Lower leg skin (tissue), 3 donors: ENCODE results near the gene EDC3.
"Not testable (repeated sequence)": the region's sequence is repeated elsewhere in the genome, so short reads cannot be mapped to it uniquely, and the experiment has no call there.

ENCODE experiments used
- CTCF ChIP-seq, 3 donors: fragments of 450-650 bp; IDR thresholded peaks; one replicate each; pipeline ENCODE4 v1.5.1; 2016; ENCODE audit warnings: antibody characterized with exemption in 3 of 3, mild to moderate bottlenecking in 3 of 3, moderate library complexity in 2 of 3
- POLR2A ChIP-seq, 2 donors: fragments of 450-650 bp; IDR thresholded peaks; one replicate each; pipeline ENCODE4 v1.6.1; 2016 to 2017; ENCODE audit warnings: antibody characterized with exemption in 2 of 2, mild to moderate bottlenecking in 1 of 2, moderate library complexity in 1 of 2

DNA sequence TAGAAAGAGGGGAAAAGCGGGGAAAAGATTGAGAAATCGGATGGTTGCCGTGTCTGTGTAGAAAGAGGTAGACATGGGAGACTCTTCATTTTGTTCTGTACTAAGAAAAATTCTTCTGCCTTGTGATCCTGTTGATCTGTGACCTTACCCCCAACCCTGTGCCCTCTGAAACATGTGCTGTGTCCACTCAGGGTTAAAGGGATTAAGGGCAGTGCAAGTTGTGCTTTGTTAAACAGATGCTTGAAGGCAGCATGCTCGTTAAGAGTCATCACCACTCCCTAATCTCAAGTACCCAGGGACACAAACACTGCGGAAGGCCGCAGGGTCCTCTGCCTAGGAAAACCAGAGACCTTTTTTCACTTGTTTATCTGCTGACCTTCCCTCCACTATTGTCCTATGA lies 33.5 kb upstream of the EDC3 start:
- TF ChIP-seq CTCF, POLR2A (IDR thresholded peaks at IDR 0.05): not testable (repeated sequence)
